GM12878 (cell line): ENCODE results near the gene TSPAN12. TPM values are rescaled to one million over a fixed set of nuclear protein-coding genes. Genes with fewer than 3 reads are reported as not detected.

ENCODE experiments used
- CBFB ChIP-seq: IDR thresholded peaks from 2 replicates; pipeline ENCODE4 v1.6.1; 2016; ENCODE audit warnings: antibody characterized with exemption, low read depth
- CREM ChIP-seq: IDR thresholded peaks from 2 replicates; pipeline ENCODE4 v1.6.1; 2014; ENCODE audit warnings: antibody characterized with exemption, low read depth
- DPF2 ChIP-seq: fragments of 450-650 bp; IDR thresholded peaks from 2 replicates; pipeline ENCODE4 v1.6.1; 2017; ENCODE audit warnings: mild to moderate bottlenecking
- EED ChIP-seq: sonication (generic); IDR thresholded peaks from 2 replicates; pipeline ENCODE4 v1.6.1; 2016; ENCODE audit warnings: antibody characterized with exemption, low read depth
- HDGF ChIP-seq: fragments of 450-650 bp; IDR thresholded peaks from 2 replicates; pipeline ENCODE4 v1.6.1; 2016; ENCODE audit warnings: antibody characterized with exemption
- IKZF1 ChIP-seq: fragments of 450-650 bp; conservative IDR thresholded peaks from 2 replicates; pipeline ENCODE4 v1.6.1; 2017; ENCODE audit warnings: antibody characterized with exemption, mild to moderate bottlenecking
- IKZF2 ChIP-seq, 2 experiments: fragments of 450-650 bp; IDR thresholded peaks; 2 replicates each; pipeline ENCODE4 v1.6.1; 2017; ENCODE audit warnings: mild to moderate bottlenecking in 2 of 2, moderate library complexity in 2 of 2
- KAT2A ChIP-seq: conservative IDR thresholded peaks from 2 replicates; pipeline ENCODE4 v1.6.1; 2011; ENCODE audit warnings: low read depth, low read length; ENCODE audit not compliant: control insufficient read depth
- MEF2B ChIP-seq: fragments of 450-650 bp; IDR thresholded peaks from 2 replicates; pipeline ENCODE4 v1.6.1; 2018; ENCODE audit warnings: mild to moderate bottlenecking, moderate library complexity; ENCODE audit not compliant: partially characterized antibody, poor library complexity, severe bottlenecking
- MTA2 ChIP-seq: fragments of 450-650 bp; IDR thresholded peaks from 2 replicates; pipeline ENCODE4 v1.6.1; 2016; ENCODE audit warnings: low read depth, mild to moderate bottlenecking, moderate library complexity
- SMAD5 ChIP-seq: IDR thresholded peaks from 2 replicates; pipeline ENCODE4 v1.6.1; 2016; ENCODE audit warnings: antibody characterized with exemption, low read depth
- SMARCA5 ChIP-seq: fragments of 450-650 bp; IDR thresholded peaks from 2 replicates; pipeline ENCODE4 v1.6.1; 2017; ENCODE audit warnings: mild to moderate bottlenecking
- SPI1 ChIP-seq: IDR thresholded peaks from 2 replicates; pipeline ENCODE4 v1.6.1; 2011; ENCODE audit warnings: low read depth, mild to moderate bottlenecking, low read length, moderate library complexity, borderline replicate concordance; ENCODE audit not compliant: insufficient read depth
- SUZ12 ChIP-seq: fragments of 200-600 bp; sonication (generic); IDR thresholded peaks from one replicate; pipeline ENCODE4 v1.6.1; 2018; ENCODE audit warnings: antibody characterized with exemption, mild to moderate bottlenecking; ENCODE audit not compliant: unreplicated experiment
- WRNIP1 ChIP-seq: IDR thresholded peaks from 2 replicates; pipeline ENCODE4 v1.6.1; 2011; ENCODE audit warnings: low read depth, low read length, improper control_type of control experiment, borderline replicate concordance
- ZNF207 ChIP-seq: fragments of 450-650 bp; IDR thresholded peaks from 2 replicates; pipeline ENCODE4 v1.6.1; 2014; ENCODE audit warnings: antibody characterized with exemption, mild to moderate bottlenecking, borderline replicate concordance
- ZNF274 ChIP-seq: IDR thresholded peaks from one replicate; pipeline ENCODE4 v1.8.0; 2011; ENCODE audit not compliant: insufficient read length, insufficient read depth
- polyA plus RNA-seq, 11 experiments: library from polyadenylated mRNA; depleted of rRNA in 4 of 11; unstranded in 6 of 11; stranded (reverse) in 5 of 11; fragments of >200 nt; fragmentation: Nextera tagmentation in 4 of 11; fragmentation: Illumina TruSeq in 1 of 11; extraction: Ambion mirVana in 4 of 11; extraction: Trizol in 1 of 11; gene quantifications; 1 replicate in 1 of 11; 2 replicates in 10 of 11; pipeline versions ENCODE4 v1.2.1 to v1.2.3, GENCODE V29; 2011 to 2016; ENCODE audit warnings: inconsistent platforms in 2 of 11, missing spikeins in 2 of 11, low read depth in 1 of 11
- total RNA-seq, 4 experiments: library from RNA; depleted of rRNA in 3 of 4; stranded (reverse); fragments of >200 nt in 3 of 4; fragmentation: Illumina TruSeq in 1 of 4; extraction: Trizol in 1 of 4; gene quantifications; 2 replicates each; pipeline versions ENCODE4 v1.2.1 to v1.2.3, GENCODE V29; 2013 to 2021
- TF ChIP-seq, protein P1 (sequence below): fragments of 450-650 bp; IDR thresholded peaks from 2 replicates; pipeline ENCODE4 v1.6.1; 2016; ENCODE audit warnings: mild to moderate bottlenecking, moderate library complexity, borderline replicate concordance
- TF ChIP-seq, protein P2 (sequence below): IDR thresholded peaks from 2 replicates; pipeline ENCODE4 v1.6.1; 2012; ENCODE audit warnings: low read depth, low read length, improper control_type of control experiment
- TF ChIP-seq, protein P3 (sequence below): fragments of 450-650 bp; IDR thresholded peaks from 2 replicates; pipeline ENCODE4 v1.6.1; 2017; ENCODE audit warnings: mild to moderate bottlenecking
- TF ChIP-seq, protein P4 (sequence below): fragments of 450-650 bp; formaldehyde crosslinking; IDR thresholded peaks from 2 replicates; pipeline ENCODE4 v1.5.0; 2022; ENCODE audit warnings: mild to moderate bottlenecking, missing genetic modification characterization
- TF ChIP-seq, protein P5 (sequence below): IDR thresholded peaks from 2 replicates; pipeline ENCODE4 v1.6.1; 2011; ENCODE audit warnings: low read depth, mild to moderate bottlenecking, low read length, moderate library complexity, borderline replicate concordance; ENCODE audit errors: extremely low read depth

Gene TSPAN12
- total and polyA plus RNA-seq, 10 of the 15 experiments (the other 5 are each of a cell fraction or from before 2014, with no cell fraction given): 0.67 to 110 (median 1.3) TPM

DNA sequence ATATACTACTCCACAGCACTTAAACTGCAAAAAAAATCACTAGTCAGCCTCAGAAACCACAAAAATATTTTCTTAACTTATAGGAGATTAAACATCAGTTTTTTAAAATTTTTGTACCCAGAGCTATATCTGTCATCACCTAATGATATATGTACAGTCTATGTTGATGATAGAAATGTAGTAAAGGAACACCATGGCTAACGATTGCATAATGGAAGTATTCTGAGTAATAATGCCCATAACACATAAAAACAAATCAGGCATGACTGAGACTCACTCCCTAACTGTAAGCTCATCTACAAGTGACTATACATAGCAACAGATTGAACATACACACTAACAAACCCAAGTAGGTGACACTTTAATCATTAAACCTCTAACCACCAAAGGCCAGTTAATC, 51.3 kb downstream of the TSPAN12 start (continued):
- TF ChIP-seq, protein P1, sequence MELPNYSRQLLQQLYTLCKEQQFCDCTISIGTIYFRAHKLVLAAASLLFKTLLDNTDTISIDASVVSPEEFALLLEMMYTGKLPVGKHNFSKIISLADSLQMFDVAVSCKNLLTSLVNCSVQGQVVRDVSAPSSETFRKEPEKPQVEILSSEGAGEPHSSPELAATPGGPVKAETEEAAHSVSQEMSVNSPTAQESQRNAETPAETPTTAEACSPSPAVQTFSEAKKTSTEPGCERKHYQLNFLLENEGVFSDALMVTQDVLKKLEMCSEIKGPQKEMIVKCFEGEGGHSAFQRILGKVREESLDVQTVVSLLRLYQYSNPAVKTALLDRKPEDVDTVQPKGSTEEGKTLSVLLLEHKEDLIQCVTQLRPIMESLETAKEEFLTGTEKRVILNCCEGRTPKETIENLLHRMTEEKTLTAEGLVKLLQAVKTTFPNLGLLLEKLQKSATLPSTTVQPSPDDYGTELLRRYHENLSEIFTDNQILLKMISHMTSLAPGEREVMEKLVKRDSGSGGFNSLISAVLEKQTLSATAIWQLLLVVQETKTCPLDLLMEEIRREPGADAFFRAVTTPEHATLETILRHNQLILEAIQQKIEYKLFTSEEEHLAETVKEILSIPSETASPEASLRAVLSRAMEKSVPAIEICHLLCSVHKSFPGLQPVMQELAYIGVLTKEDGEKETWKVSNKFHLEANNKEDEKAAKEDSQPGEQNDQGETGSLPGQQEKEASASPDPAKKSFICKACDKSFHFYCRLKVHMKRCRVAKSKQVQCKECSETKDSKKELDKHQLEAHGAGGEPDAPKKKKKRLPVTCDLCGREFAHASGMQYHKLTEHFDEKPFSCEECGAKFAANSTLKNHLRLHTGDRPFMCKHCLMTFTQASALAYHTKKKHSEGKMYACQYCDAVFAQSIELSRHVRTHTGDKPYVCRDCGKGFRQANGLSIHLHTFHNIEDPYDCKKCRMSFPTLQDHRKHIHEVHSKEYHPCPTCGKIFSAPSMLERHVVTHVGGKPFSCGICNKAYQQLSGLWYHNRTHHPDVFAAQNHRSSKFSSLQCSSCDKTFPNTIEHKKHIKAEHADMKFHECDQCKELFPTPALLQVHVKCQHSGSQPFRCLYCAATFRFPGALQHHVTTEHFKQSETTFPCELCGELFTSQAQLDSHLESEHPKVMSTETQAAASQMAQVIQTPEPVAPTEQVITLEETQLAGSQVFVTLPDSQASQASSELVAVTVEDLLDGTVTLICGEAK: no peak
- TF ChIP-seq ZNF274: no peak
- TF ChIP-seq, protein P2, sequence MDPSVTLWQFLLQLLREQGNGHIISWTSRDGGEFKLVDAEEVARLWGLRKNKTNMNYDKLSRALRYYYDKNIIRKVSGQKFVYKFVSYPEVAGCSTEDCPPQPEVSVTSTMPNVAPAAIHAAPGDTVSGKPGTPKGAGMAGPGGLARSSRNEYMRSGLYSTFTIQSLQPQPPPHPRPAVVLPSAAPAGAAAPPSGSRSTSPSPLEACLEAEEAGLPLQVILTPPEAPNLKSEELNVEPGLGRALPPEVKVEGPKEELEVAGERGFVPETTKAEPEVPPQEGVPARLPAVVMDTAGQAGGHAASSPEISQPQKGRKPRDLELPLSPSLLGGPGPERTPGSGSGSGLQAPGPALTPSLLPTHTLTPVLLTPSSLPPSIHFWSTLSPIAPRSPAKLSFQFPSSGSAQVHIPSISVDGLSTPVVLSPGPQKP: no peak
- TF ChIP-seq CREM: no peak
- TF ChIP-seq ZNF207: no peak
- no peak for TF ChIP-seq SUZ12
- TF ChIP-seq, protein P3, sequence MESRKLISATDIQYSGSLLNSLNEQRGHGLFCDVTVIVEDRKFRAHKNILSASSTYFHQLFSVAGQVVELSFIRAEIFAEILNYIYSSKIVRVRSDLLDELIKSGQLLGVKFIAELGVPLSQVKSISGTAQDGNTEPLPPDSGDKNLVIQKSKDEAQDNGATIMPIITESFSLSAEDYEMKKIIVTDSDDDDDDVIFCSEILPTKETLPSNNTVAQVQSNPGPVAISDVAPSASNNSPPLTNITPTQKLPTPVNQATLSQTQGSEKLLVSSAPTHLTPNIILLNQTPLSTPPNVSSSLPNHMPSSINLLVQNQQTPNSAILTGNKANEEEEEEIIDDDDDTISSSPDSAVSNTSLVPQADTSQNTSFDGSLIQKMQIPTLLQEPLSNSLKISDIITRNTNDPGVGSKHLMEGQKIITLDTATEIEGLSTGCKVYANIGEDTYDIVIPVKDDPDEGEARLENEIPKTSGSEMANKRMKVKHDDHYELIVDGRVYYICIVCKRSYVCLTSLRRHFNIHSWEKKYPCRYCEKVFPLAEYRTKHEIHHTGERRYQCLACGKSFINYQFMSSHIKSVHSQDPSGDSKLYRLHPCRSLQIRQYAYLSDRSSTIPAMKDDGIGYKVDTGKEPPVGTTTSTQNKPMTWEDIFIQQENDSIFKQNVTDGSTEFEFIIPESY: no peak
- no peak for TF ChIP-seq HDGF
- peak; percentile 84 for TF ChIP-seq MTA2
- TF ChIP-seq SMARCA5: no peak
- TF ChIP-seq KAT2A: no peak
- no peak for TF ChIP-seq SPI1
- TF ChIP-seq IKZF2 (IDR thresholded peaks at IDR 0.05): peak; percentile 21 to 43; a peak in 3 of 4 replicates
- peak; percentile 35; the same call in 1 of the 2 replicates for TF ChIP-seq DPF2
- no peak for TF ChIP-seq EED
- no peak for TF ChIP-seq WRNIP1
- no peak for TF ChIP-seq IKZF1
- peak; percentile 65 for TF ChIP-seq MEF2B
- no peak for TF ChIP-seq CBFB
- TF ChIP-seq, protein P4, sequence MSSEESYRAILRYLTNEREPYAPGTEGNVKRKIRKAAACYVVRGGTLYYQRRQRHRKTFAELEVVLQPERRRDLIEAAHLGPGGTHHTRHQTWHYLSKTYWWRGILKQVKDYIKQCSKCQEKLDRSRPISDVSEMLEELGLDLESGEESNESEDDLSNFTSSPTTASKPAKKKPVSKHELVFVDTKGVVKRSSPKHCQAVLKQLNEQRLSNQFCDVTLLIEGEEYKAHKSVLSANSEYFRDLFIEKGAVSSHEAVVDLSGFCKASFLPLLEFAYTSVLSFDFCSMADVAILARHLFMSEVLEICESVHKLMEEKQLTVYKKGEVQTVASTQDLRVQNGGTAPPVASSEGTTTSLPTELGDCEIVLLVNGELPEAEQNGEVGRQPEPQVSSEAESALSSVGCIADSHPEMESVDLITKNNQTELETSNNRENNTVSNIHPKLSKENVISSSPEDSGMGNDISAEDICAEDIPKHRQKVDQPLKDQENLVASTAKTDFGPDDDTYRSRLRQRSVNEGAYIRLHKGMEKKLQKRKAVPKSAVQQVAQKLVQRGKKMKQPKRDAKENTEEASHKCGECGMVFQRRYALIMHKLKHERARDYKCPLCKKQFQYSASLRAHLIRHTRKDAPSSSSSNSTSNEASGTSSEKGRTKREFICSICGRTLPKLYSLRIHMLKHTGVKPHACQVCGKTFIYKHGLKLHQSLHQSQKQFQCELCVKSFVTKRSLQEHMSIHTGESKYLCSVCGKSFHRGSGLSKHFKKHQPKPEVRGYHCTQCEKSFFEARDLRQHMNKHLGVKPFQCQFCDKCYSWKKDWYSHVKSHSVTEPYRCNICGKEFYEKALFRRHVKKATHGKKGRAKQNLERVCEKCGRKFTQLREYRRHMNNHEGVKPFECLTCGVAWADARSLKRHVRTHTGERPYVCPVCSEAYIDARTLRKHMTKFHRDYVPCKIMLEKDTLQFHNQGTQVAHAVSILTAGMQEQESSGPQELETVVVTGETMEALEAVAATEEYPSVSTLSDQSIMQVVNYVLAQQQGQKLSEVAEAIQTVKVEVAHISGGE (CRISPR knock-in tag): no peak
- TF ChIP-seq, protein P5, sequence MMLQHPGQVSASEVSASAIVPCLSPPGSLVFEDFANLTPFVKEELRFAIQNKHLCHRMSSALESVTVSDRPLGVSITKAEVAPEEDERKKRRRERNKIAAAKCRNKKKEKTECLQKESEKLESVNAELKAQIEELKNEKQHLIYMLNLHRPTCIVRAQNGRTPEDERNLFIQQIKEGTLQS: no peak
- TF ChIP-seq SMAD5: no peak
